ENCODE data around the gene CEP68. TPM values are rescaled to one million over a fixed set of nuclear protein-coding genes. Genes with fewer than 3 reads are reported as not detected.
A peak's percentile ranks its signal among the peaks of the same experiment; 100 is the strongest.
"Not testable (repeated sequence)": the region's sequence is repeated elsewhere in the genome, so short reads cannot be mapped to it uniquely, and the experiment has no call there.

The CEP68 gene
- total RNA-seq, 1 donor from 2014 or later: 21.7 TPM

- no peak for DNase-seq (ENCODE audit: low spot score)
Measured at GRCh38 chr2:65079017-65079416, 22.8 kb downstream of the CEP68 start.

GRCh38 chr2:65081232-65081685, 25.0 kb downstream of the CEP68 start:
- no peak for DNase-seq (ENCODE audit: low spot score)

- no peak for DNase-seq (ENCODE audit: low spot score)
Measured at GRCh38 chr2:65085148-65085547, 28.9 kb downstream of the CEP68 start.

GRCh38 chr2:65092791-65093190, 36.6 kb downstream of the CEP68 start:
- DNase-seq (ENCODE audit: low spot score): no peak

GRCh38 chr2:65093211-65093610, 37.0 kb downstream of the CEP68 start:
- no peak for DNase-seq (ENCODE audit: low spot score)

GRCh38 chr2:65096948-65097347, 40.7 kb downstream of the CEP68 start:
- no peak for DNase-seq (ENCODE audit: low spot score)

- no peak for DNase-seq (ENCODE audit: low spot score)
Measured at GRCh38 chr2:65097844-65098243, 41.6 kb downstream of the CEP68 start.

GRCh38 chr2:65098741-65099140, 42.5 kb downstream of the CEP68 start:
- DNase-seq (ENCODE audit: low spot score): no peak

- DNase-seq (ENCODE audit: low spot score): no peak
Measured at GRCh38 chr2:65101071-65101470, 44.9 kb downstream of the CEP68 start.

GRCh38 chr2:65103013-65103715, 46.9 kb downstream of the CEP68 start:
- DNase-seq (ENCODE audit: low spot score): no peak

- DNase-seq (ENCODE audit: low spot score): no peak
Measured at GRCh38 chr2:65107530-65107929, 51.3 kb downstream of the CEP68 start.

- no peak for DNase-seq (ENCODE audit: low spot score)
Measured at GRCh38 chr2:65108780-65109179, 52.6 kb downstream of the CEP68 start.

- DNase-seq (ENCODE audit: low spot score): no peak
Measured at GRCh38 chr2:65112633-65113032, 56.4 kb downstream of the CEP68 start.

- DNase-seq (ENCODE audit: low spot score): no peak
Measured at GRCh38 chr2:65113229-65113628, 57.0 kb downstream of the CEP68 start.

- DNase-seq (ENCODE audit: low spot score): no peak
Measured at GRCh38 chr2:65113816-65114215, 57.6 kb downstream of the CEP68 start.

- DNase-seq (ENCODE audit: low spot score): no peak
Measured at GRCh38 chr2:65114921-65115320, 58.7 kb downstream of the CEP68 start.

GRCh38 chr2:65116645-65117044, 60.4 kb downstream of the CEP68 start:
- DNase-seq (ENCODE audit: low spot score): no peak

GRCh38 chr2:65120990-65121693, 64.9 kb downstream of the CEP68 start:
- DNase-seq (ENCODE audit: low spot score): no peak

GRCh38 chr2:65122313-65122712, 66.1 kb downstream of the CEP68 start:
- no peak for DNase-seq (ENCODE audit: low spot score)

- DNase-seq (ENCODE audit: low spot score): not testable (repeated sequence)
Measured at GRCh38 chr2:65125457-65125856, 69.2 kb downstream of the CEP68 start.

GRCh38 chr2:65128297-65129190, 72.3 kb downstream of the CEP68 start:
- peak; percentile 30 for DNase-seq (ENCODE audit: low spot score)

GRCh38 chr2:65129286-65129825, 73.1 kb downstream of the CEP68 start:
- DNase-seq (ENCODE audit: low spot score): no peak

Measured in mucosa of gallbladder (tissue), 1 donor.